ENCODE data around the gene NTHL1. TPM values are rescaled to one million over a fixed set of nuclear protein-coding genes. Genes with fewer than 3 reads are reported as not detected.

The NTHL1 gene
- total and polyA plus RNA-seq, 2 donors (not counting 3 experiments of a cell fraction or from before 2014, with no cell fraction given), result 39.8 to 65.8 TPM

DNA sequence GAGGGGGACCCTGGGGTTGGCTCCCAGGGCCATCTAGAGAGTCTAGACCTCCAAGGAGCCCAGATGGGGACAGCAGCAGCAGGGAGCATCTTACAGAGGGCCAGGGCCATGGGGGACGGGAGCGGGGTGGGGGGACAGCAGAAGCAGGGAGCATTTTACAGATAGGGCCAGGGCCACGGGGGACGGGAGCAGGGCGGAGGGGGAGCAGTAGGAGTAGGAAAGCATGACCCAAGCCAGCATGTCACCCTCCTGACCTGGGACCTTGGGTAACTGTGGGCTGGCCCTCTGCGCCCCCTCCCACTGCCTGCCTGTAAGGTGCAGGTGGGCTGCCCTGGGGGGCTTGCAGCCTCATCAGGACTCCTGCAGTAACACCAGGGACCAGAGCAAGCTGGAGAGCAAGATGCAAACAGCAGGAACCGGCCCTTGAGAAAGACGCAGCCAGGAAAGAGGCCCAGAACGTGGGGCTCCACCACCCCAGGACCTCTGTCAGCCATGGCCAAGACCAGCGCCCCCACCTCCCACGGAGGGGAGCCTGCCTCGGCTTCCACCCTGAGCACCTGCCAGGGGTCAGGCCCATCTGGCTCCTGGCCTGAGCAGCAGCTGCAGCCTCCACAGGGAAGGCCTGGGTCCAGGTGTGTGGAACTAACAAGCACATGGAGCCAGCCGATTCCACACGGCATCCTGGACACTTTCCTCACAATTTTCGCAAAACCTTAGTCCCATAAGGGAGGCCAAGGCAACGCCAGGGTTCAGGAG, 40.4 kb downstream of the NTHL1 start:
- Histone ChIP-seq H3K9me1 (replicated peaks; ENCODE audit: control insufficient read depth, extremely low read depth, insufficient read depth, low read length) (no peaks in the 10 kb centered on the region), H3K27ac (ENCODE audit: insufficient read depth, low read depth, low read length) (peak overlapping the region; percentile 82), H3K9ac (replicated peaks; ENCODE audit: extremely low read depth, insufficient read depth, low read length) (peak overlapping the region; percentile 43), H3K79me2 (ENCODE audit: control insufficient read depth, insufficient read depth, low read length) (peaks cover 69% of the 10 kb centered on the region), H3K4me1 (ENCODE audit: control insufficient read depth, extremely low read depth, insufficient read depth, low read length) (peaks cover 48% of the 10 kb centered on the region), H2AFZ (ENCODE audit: low read depth, low read length) (no peak overlapping the region), H3K4me2 (ENCODE audit: insufficient read depth, low read length) (peak overlapping the region; percentile 92), H3K36me3 (ENCODE audit: control insufficient read depth in 2 of 2, extremely low read depth in 1 of 2, insufficient read depth in 2 of 2, low read length in 2 of 2) (peaks cover 0 to 11% of the 10 kb centered on the region in 2 experiments), H3K27me3 (ENCODE audit: control insufficient read depth in 2 of 2, insufficient read depth in 2 of 2, low read length in 2 of 2) (no peaks in the 10 kb centered on the region), H3K9me3 (replicated peaks; ENCODE audit: control insufficient read depth, insufficient read depth, low read length) (no peaks in the 10 kb centered on the region), H3K4me3 (replicated peaks in 1 of 3; ENCODE audit: insufficient read depth in 1 of 3, low read depth in 1 of 3, low read length in 3 of 3) (peak overlapping the region in 2 of 3 experiments; percentile 0 to 71), H4K20me1 (replicated peaks; ENCODE audit: control insufficient read depth, extremely low read depth, insufficient read depth, low read length) (no peaks in the 10 kb centered on the region)
- intact Hi-C loops (cut with micrococcal nuclease) (no loop called here), dilution Hi-C loops (cut with MboI; ENCODE audit: extremely low pct_ligation_motif_present, low sequenced_read_pairs) (no loop called here)
- TF ChIP-seq POLR2A (IDR thresholded peaks at IDR 0.05; ENCODE audit: low read depth, low read length) (peak; percentile 24), MYC (IDR thresholded peaks at IDR 0.05; ENCODE audit: low read depth, low read length) (no peak), JUN (IDR thresholded peaks at IDR 0.05; ENCODE audit: borderline replicate concordance, insufficient read depth, insufficient read length, low read depth) (no peak), EZH2 (IDR thresholded peaks at IDR 0.05; ENCODE audit: borderline replicate concordance, low read depth, low read length, severe bottlenecking) (no peak)
- TF ChIP-seq, protein P1, sequence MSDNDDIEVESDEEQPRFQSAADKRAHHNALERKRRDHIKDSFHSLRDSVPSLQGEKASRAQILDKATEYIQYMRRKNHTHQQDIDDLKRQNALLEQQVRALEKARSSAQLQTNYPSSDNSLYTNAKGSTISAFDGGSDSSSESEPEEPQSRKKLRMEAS (IDR thresholded peaks at IDR 0.05; ENCODE audit: insufficient read depth, insufficient read length), result no peak
- DNase-seq (ENCODE audit: low read depth, low spot score) (no peak), FAIRE-seq (no peak)
- BruUV-seq (replicated peaks), result no TSS peak
- POLR2A ChIA-PET, result interaction anchor here (0.6 to 1.0 kb wide), 2 partner anchors 139 to 148 kb away, joined by 3 read pairs; partner anchors contain the start of gene TRAF7
- CTCF ChIA-PET, result interaction anchor here (0.8 to 2.7 kb wide), 8 partner anchors 9 to 148 kb away, joined by 3 to 28 read pairs (median 4); partner anchors contain the start of gene TRAF7

DNA sequence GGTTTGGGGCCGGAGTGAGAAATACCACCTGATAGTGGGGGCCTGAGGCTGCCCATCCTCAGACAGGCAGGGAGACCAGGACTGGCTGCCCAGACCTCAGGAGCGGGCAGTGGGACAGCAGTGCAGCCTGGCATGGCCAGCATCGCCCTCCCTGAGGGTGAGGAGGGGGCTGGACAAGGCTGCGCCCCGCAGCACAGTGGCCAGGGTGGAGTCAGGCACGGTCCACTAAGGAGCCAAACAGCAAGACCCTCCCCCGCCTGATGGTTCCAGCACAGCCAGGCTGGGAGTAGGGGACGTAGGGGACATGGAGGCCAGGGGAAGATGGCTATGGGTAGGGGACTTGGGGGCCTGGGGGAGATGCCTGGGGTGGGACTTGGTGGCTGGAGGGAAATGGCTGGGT, 41.3 kb downstream of the NTHL1 start:
- no peaks in the 10 kb centered on the region for H4K20me1 ChIP-seq (replicated peaks; ENCODE audit: control insufficient read depth, extremely low read depth, insufficient read depth, low read length)
- intact Hi-C loops (cut with micrococcal nuclease), result no loop called here
- TF ChIP-seq MYC (IDR thresholded peaks at IDR 0.05; ENCODE audit: low read depth, low read length) (no peak), FOS (IDR thresholded peaks at IDR 0.05; ENCODE audit: borderline replicate concordance, insufficient read depth, low read length) (no peak), GATA2 (IDR thresholded peaks at IDR 0.05; ENCODE audit: insufficient read depth, insufficient read length, low read depth, low read length) (no peak), EZH2 (IDR thresholded peaks at IDR 0.05; ENCODE audit: borderline replicate concordance, low read depth, low read length, severe bottlenecking) (no peak), POLR2A (IDR thresholded peaks at IDR 0.05; ENCODE audit: low read depth, low read length) (no peak), POLR2AphosphoS5 (IDR thresholded peaks at IDR 0.05; ENCODE audit: insufficient read depth, low read depth, low read length) (no peak), JUN (IDR thresholded peaks at IDR 0.05; ENCODE audit: borderline replicate concordance, insufficient read depth, insufficient read length, low read depth) (no peak)
- TF ChIP-seq, protein P2, sequence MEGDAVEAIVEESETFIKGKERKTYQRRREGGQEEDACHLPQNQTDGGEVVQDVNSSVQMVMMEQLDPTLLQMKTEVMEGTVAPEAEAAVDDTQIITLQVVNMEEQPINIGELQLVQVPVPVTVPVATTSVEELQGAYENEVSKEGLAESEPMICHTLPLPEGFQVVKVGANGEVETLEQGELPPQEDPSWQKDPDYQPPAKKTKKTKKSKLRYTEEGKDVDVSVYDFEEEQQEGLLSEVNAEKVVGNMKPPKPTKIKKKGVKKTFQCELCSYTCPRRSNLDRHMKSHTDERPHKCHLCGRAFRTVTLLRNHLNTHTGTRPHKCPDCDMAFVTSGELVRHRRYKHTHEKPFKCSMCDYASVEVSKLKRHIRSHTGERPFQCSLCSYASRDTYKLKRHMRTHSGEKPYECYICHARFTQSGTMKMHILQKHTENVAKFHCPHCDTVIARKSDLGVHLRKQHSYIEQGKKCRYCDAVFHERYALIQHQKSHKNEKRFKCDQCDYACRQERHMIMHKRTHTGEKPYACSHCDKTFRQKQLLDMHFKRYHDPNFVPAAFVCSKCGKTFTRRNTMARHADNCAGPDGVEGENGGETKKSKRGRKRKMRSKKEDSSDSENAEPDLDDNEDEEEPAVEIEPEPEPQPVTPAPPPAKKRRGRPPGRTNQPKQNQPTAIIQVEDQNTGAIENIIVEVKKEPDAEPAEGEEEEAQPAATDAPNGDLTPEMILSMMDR (IDR thresholded peaks at IDR 0.05; ENCODE audit: extremely low read depth in 1 of 2, insufficient read depth in 1 of 2, low read depth in 1 of 2, low read length in 2 of 2), result no peak
- TF ChIP-seq, protein P1 (IDR thresholded peaks at IDR 0.05; ENCODE audit: insufficient read depth, insufficient read length), result no peak
- no peak overlapping the region for H3K9ac ChIP-seq (replicated peaks; ENCODE audit: extremely low read depth, insufficient read depth, low read length)
- FAIRE-seq (no peak), DNase-seq (ENCODE audit: low read depth, low spot score) (no peak)
- dilution Hi-C loops (cut with MboI; ENCODE audit: extremely low pct_ligation_motif_present, low sequenced_read_pairs), result no loop called here
- no peak overlapping the region for H3K4me2 ChIP-seq (ENCODE audit: insufficient read depth, low read length)
- no peak overlapping the region for H3K4me3 ChIP-seq (replicated peaks in 1 of 3; ENCODE audit: insufficient read depth in 1 of 3, low read depth in 1 of 3, low read length in 3 of 3)
- ChIA-PET CTCF (interaction anchor here (1.4 to 4.0 kb wide), 3 partner anchors 134 to 246 kb away, joined by 3 to 85 read pairs (median 14); no protein-coding TSS in a partner anchor), POLR2A (no interaction called here)
- peaks cover 72% of the 10 kb centered on the region for H3K79me2 ChIP-seq (ENCODE audit: control insufficient read depth, insufficient read depth, low read length)
- H3K36me3 ChIP-seq (ENCODE audit: control insufficient read depth in 2 of 2, extremely low read depth in 1 of 2, insufficient read depth in 2 of 2, low read length in 2 of 2), result peaks cover 0 to 20% of the 10 kb centered on the region in 2 experiments
- no peaks in the 10 kb centered on the region for H3K9me1 ChIP-seq (replicated peaks; ENCODE audit: control insufficient read depth, extremely low read depth, insufficient read depth, low read length)
- H2AFZ ChIP-seq (ENCODE audit: low read depth, low read length), result no peak overlapping the region
- no peaks in the 10 kb centered on the region for H3K27me3 ChIP-seq (ENCODE audit: control insufficient read depth in 2 of 2, insufficient read depth in 2 of 2, low read length in 2 of 2)
- H3K9me3 ChIP-seq (replicated peaks; ENCODE audit: control insufficient read depth, insufficient read depth, low read length), result no peaks in the 10 kb centered on the region
- peaks cover 48% of the 10 kb centered on the region for H3K4me1 ChIP-seq (ENCODE audit: control insufficient read depth, extremely low read depth, insufficient read depth, low read length)
- H3K27ac ChIP-seq (ENCODE audit: insufficient read depth, low read depth, low read length), result no peak overlapping the region
- no TSS peak for BruUV-seq (replicated peaks)

Measured in endothelial cell of umbilical vein (primary cell).